C4-2B (cell line): ENCODE data around the gene TH.
"Not testable (repeated sequence)": the region's sequence is repeated elsewhere in the genome, so short reads cannot be mapped to it uniquely, and the experiment has no call there.

Experiments
- H3K27ac ChIP-seq: fragments of 450-650 bp; 2 replicates; pipeline ENCODE4 v1.5.1; 2017
- CTCF ChIP-seq: fragments of 450-650 bp; conservative IDR thresholded peaks from 2 replicates; pipeline ENCODE4 v1.5.1; 2017; ENCODE audit warnings: mild to moderate bottlenecking
- ZFX ChIP-seq: fragments of 450-650 bp; IDR thresholded peaks from 2 replicates; pipeline ENCODE4 v1.6.1; 2017

Gene TH

DNA sequence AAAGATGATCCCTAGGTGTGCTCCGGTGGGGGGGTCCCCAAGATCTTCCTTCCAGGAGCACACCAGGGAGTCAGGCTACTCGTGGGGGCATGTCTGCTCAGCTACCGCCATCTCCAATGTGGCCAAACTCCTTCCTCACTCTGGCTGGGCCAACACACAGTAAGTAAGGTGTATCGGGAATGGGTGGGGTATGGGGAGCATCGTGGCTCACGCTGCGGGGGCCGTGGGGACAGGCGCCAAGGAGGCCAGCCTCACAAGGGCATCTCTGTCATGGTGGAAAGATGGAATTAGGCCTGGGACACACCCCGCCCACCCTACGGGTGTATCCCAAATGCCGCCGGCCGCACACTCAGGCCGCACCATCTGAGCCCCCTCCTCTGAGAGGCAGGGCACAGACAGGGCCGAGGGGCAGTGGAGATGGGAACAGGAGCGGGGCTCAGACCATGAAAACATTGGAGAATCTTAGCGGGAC lies 40.7 kb downstream of the TH start:
- H3K27ac ChIP-seq, result no peak overlapping the region
- TF ChIP-seq CTCF, result no peak

DNA sequence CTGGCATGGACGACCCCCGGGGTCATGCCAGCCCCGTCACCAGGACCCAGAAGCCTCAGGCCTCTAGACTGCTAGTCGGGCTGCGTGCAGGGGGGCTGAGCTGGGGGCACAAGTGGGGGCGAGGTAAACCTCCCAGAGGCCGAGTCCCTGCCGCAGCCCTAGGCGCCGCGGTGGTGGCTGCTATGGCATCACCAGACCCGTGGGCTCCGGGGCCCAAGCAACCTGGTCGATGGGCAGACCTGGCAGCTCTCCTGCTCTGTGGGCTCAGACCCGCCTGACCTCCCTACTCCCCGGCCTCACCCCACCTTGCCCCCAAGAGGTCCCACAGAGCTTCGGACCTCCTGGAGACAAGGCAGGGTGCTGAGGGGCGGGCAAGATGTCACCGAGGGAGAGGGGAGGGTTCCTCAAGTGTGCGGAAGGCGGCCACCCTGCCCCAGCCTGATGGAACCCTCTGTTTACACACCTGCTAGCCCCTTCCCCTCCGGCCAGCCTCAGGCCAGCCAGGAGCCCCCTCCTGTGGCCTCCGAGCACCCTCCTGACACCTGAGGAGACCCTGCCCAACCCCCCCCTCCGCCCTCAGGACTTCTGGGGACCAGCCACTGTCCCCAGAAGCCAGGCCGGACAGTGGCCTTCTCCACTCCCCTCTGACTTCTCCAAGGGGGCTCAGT lies 41.8 kb downstream of the TH start:
- TF ChIP-seq CTCF (no peak), ZFX (no peak)
- H3K27ac ChIP-seq, result no peak overlapping the region

- TF ChIP-seq ZFX, result no peak
- no peak for TF ChIP-seq CTCF
Observed at GRCh38 chr11:2129308-2129698, 42.3 kb downstream of the TH start.

GRCh38 chr11:2128511-2129307 lies 42.9 kb downstream of the TH start:
- TF ChIP-seq ZFX (no peak), CTCF (no peak)
- H3K27ac ChIP-seq, result no peak overlapping the region

More at GRCh38 chr11:2129308-2129698, 42.3 kb downstream of the TH start:
- H3K27ac ChIP-seq, result no peak overlapping the region

- TF ChIP-seq CTCF (no peak), ZFX (no peak)
- H3K27ac ChIP-seq, result no peak overlapping the region
Observed at GRCh38 chr11:2128130-2128510, 43.5 kb downstream of the TH start.

DNA sequence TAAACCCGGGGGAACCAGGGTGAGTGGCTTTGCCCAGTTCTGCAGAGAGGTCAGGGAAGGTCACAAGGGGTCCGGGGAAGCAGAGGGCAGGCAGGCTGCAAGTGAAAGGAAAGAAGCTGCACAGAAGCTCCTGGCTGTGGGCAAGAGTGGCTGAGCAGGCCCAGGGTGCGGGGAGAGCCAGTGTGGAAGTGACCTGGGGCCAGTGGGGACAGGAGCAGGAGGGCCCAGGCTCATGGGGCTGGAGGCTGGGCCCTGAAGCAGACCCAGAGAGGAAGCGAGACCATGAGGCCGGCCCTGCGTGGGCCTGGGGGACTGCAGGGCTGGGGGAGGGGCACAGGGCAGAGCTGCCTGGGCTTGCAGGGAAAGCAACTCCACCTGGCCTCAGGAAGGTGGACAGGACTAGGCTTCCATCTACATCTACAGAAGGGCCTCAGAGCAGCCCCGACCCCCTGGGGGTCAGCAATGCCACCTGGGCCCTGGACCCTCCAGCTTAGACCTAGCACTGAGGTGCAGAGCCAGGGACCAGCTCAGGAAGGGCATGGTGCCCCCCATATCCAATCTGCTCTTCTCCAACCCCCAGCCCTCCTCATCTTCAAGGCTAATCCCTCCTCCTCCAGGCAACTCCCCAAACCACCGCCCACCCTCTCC lies 44.0 kb downstream of the TH start:
- H3K27ac ChIP-seq, result no peak overlapping the region
- TF ChIP-seq CTCF (no peak), ZFX (no peak)

GRCh38 chr11:2126520-2127085 lies 45.0 kb downstream of the TH start:
- H3K27ac ChIP-seq, result no peak overlapping the region
- no peak for TF ChIP-seq ZFX

DNA sequence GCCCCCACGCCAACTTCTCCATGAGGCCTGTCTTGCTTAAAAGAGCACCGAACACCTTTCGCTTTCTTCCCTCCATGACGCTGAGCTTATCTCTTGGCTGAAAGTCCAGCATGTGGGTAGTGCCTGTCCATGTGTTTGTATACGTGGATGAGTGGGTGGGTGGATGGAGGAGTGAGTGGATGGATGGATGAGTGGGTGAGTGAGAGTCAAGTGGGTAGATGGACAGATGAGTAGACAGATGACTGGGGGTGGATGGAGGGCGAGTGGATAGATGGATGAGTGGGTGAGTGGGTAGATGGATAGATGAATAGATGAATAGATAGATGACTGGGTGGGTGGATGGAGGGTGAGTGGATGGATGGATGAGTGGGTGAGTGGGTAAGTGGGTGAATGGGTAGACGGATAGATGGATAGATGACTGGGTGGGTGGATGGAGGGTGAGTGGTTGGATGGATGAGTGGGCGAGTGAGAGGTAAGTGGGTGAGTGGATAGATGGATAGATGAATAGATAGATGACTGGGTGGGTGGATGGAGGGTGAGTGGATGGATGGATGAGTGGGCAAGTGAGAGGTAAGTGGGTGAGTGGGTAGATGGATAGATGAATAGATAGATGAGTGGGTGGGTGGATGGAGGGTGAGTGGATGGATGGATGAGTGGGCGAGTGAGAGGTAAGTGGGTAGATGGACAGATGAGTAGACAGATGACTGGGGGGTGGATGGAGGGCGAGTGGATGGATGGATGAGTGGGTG lies 46.7 kb downstream of the TH start:
- H3K27ac ChIP-seq, result not testable (repeated sequence)
